ENCODE measurements around the gene AIMP1.

DNA sequence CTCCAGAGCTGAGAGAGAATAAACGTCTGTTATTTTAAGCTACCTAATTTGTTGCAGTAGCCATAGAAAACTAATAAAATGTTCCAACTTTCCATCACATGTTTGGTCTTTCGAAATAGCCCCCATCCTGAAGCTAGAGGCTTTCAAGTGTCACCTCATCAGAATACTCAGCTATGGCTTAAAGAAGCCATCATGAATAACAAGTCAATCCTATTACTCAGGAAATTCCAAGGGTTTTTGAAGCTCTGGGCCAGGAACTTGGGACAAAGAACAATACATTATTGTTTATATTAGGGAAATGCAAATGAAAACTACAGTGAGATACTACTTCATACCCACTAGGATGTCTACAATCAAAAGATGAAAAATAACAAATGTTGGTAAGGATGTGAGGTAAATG, 42.5 kb upstream of the AIMP1 start:
- TF ChIP-seq, protein P1, sequence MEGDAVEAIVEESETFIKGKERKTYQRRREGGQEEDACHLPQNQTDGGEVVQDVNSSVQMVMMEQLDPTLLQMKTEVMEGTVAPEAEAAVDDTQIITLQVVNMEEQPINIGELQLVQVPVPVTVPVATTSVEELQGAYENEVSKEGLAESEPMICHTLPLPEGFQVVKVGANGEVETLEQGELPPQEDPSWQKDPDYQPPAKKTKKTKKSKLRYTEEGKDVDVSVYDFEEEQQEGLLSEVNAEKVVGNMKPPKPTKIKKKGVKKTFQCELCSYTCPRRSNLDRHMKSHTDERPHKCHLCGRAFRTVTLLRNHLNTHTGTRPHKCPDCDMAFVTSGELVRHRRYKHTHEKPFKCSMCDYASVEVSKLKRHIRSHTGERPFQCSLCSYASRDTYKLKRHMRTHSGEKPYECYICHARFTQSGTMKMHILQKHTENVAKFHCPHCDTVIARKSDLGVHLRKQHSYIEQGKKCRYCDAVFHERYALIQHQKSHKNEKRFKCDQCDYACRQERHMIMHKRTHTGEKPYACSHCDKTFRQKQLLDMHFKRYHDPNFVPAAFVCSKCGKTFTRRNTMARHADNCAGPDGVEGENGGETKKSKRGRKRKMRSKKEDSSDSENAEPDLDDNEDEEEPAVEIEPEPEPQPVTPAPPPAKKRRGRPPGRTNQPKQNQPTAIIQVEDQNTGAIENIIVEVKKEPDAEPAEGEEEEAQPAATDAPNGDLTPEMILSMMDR (IDR thresholded peaks at IDR 0.05), result no peak
- TF ChIP-seq POLR2A (IDR thresholded peaks at IDR 0.05), result no peak
